Measurements from ENCODE around the gene TRIO. TPM values are rescaled to one million over a fixed set of nuclear protein-coding genes. Genes with fewer than 3 reads are reported as not detected.

Gene TRIO
- total RNA-seq, 1 experiment from 2014 or later: 106 TPM

DNA sequence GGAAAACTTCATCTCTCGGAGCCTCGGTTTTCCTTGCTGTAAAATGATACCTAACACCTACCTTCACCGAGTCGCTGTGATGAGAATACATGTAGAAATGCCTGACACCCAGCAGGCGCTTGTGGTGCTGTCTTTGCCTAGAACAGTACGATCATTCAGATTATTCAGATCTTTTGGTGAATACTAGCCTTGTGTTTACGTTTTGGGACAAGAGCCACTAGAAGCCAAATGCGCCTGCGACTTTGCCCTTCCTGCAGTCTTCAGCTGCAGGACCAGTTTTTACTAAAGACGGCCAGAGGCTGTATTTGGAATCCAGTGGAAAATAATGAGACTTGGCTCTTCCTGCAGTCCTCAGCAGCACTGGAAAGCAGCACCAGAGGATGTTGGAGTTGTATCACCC lies 189.6 kb downstream of the TRIO start:
- no peak for DNase-seq (ENCODE audit: extremely low read depth, low read depth)

DNA sequence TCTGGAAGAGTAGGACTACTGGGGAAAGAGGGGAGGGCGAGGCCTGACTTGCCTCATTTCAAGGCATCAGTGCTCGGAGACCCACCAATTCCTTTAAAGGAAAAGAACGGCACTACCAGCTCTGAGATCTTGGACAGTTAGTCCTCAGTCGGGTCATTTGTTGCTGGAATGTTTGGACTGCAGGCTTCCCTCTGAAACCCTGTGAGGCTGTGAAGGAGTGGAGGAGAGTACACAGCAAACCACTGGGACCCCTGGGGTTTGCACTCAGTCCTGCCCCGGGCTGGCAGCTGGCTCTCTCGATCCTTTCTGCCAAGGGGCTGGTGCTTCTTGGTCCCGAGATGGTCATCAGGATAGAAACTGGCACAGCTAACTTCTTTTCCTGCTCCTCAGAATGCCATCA lies 194.5 kb downstream of the TRIO start:
- no peak for DNase-seq (ENCODE audit: extremely low read depth, low read depth)

- DNase-seq (ENCODE audit: extremely low read depth, low read depth): no peak
These were observed 196.3 kb downstream of the TRIO start for GRCh38 chr5:14339468-14339867.

DNA sequence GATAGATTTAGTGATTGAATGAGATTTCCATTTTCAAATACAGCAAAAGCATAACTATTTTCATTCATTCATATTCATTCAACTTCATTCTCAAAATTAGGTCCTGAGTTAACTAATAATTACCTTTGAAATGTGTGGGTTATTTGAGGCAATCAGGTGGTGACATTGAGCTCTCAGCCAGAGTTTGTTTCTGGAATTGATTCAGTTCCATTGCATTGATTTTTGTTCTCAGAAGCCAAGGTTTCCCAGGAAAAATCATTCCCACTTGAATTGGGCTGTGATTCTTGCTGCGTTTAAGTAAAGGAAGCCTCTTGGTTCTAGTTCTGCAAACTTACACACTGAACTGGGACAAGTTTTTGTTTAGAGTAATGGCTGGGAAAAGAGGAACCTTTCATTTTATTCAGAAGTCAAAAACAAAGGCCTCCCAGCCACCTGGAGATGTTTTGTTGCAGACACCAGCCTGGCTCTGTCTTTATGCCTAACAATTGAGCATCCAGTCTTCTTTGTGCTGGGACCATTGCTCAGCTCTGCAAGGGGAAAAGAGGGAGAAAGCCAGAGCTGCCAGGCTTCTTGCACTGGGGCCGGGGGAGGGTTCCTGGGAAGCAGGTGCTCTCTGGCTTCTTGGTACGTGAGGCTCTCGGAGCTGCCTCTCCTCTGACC lies 198.6 kb downstream of the TRIO start:
- DNase-seq (ENCODE audit: extremely low read depth, low read depth): no peak

GRCh38 chr5:14342306-14342705 lies 199.2 kb downstream of the TRIO start:
- no peak for DNase-seq (ENCODE audit: extremely low read depth, low read depth)

DNA sequence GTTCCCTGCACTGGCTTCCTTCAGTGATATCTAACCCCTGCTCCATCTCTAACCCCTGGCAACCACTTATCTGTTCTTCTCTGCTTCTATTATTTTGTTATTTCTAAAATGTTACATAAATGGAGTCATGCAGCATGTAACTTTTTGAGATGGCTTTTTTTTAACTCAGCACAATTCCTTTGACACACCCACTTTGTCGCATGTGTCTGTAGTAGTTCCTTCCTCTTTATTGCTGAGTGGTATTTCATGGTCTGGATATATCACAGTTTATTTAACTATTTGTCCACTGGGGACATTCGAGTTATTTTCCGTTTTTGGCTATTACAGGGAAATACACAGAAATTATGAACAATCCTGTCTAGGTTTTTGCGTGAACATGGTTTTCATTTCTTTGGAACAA lies 200.2 kb downstream of the TRIO start:
- DNase-seq (ENCODE audit: extremely low read depth, low read depth): no peak

GRCh38 chr5:14347522-14347921 lies 204.4 kb downstream of the TRIO start:
- DNase-seq (ENCODE audit: extremely low read depth, low read depth): no peak

GRCh38 chr5:14348142-14348541 lies 205.0 kb downstream of the TRIO start:
- DNase-seq (ENCODE audit: extremely low read depth, low read depth): no peak

GRCh38 chr5:14349029-14349428 lies 205.9 kb downstream of the TRIO start:
- DNase-seq (ENCODE audit: extremely low read depth, low read depth): no peak

DNA sequence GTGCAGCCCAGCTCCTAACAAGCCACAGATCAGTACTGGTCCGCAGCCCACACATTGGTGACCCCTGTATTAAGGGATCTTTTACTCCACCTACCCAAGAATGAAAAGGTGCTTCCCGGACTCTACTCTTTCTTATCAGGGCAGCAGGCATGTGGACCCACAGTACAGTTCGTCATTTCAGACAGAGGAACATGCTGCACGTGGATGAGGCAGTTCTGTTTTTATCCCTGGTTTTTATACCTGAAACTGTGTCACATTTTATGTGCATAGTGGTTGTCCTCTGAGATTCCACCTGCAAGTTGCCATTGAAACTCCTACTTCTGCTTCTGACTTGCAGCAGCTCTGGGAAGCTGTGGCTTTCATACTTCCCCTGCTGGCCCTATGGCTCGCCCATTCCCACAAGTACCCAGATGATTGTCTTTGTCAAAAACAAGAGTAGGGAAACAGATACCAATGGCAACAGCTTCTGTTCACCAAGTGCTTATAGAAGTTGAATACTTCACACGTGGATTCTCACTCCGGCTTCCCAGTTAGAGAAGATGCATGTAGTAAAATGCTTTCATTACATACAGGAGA lies 208.0 kb downstream of the TRIO start:
- no peak for DNase-seq (ENCODE audit: extremely low read depth, low read depth)

GRCh38 chr5:14351845-14352712 lies 208.9 kb downstream of the TRIO start:
- peak; percentile 60 for DNase-seq (ENCODE audit: extremely low read depth, low read depth)

- DNase-seq (ENCODE audit: extremely low read depth, low read depth): no peak
These were observed 210.8 kb downstream of the TRIO start for GRCh38 chr5:14353726-14354474.

DNA sequence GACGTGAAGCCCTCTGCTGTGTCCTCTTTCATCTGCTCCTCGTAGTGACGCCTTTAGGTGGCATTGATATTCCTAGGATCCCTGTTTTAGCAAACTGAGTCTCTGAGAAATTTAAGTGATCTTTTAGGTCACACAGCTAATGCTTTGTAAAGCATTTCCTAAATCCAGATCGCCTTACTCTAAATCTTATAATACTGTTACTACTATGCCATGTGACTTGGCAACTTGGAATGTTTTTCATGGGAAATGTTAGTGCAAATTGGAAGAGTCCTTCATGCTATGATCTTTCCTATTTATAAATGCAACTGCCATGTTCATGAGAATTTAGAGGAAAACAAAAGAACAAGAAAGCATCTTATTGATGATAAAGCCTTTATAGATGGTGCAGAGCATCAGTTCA lies 212.2 kb downstream of the TRIO start:
- no peak for DNase-seq (ENCODE audit: extremely low read depth, low read depth)

DNA sequence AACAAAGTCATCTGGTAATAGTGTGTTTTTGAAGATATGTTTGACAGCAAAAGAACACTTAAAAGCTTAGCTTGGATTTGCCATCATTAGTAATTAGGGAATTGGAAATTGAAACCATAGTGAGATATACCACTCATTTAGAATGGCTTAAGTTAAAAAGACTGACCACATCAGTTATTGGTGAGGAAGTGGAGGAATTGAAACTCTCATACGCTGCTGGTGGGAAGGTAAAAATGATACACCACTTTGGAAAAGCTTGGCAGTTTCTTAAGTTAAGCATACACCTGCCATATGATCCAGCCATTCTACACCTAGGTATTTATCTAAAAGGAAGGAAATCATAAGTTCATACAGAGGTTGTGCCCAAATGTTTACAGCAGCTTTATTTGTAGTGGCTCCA lies 213.2 kb downstream of the TRIO start:
- DNase-seq (ENCODE audit: extremely low read depth, low read depth): no peak

GRCh38 chr5:14357441-14357840 lies 214.3 kb downstream of the TRIO start:
- no peak for DNase-seq (ENCODE audit: extremely low read depth, low read depth)

- no peak for DNase-seq (ENCODE audit: extremely low read depth, low read depth)
These were observed 214.7 kb downstream of the TRIO start for GRCh38 chr5:14357851-14358250.

DNA sequence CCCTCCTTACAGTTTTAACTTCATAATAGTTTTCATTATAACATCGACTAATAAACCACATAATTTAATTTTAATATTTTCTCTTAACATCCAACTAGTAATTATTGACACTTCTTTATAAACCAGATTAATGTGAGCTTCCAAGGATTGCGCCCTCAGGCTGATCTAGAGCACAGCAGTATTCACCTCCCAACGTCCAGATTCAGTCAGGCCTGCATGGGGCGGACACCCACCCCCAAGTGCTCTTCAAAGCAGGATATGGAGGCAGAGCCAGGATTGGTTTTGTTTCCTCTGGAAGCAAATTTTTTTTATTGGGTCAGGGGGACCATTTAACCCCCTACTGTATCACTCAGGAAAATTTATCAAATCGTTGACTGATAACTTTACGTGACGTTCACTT lies 215.4 kb downstream of the TRIO start:
- DNase-seq (ENCODE audit: extremely low read depth, low read depth): no peak

DNA sequence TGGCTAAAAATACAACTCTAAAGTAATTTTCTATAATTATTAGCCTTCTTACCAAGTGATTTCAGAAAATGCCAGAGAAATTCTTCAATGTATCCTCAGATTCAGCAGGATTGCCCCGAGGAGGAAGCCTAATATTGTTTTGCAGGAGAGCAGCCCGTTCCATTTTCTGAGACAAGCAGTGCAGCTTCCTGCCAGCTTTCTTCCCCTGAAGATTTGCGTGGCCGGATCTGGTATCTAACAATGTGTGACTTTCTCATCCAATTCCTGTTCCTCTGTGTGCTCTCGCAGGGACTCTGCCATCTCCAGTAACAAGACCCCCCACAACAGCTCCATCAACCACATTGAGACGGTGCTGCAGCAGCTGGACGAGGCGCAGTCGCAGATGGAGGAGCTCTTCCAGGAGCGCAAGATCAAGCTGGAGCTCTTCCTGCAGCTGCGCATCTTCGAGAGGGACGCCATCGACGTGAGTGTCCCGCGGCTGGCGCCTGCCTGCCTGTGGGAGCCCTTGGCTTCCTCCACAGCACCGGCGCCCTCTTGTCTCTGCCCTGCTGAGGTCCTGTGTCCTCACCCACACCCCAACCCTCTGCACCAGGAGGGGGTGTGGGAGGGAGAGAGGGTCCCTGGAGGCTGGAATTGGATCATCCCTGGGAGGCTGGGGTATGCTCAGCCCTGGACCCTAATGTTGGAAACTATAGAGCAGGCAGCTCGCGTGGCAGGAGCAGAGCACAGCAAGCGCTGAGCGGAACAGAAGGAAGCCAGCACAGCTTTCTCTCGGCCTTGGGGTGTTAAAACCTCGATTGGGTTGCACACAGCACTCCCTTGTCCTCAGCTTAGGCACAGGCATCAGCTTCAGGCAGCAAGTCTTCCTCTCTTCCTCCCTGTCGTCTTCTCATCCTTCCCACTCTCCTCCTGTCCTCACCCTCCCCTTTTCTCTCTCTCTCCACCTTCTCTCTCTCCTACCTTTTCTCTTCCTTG lies 216.2 kb downstream of the TRIO start:
- DNase-seq (ENCODE audit: extremely low read depth, low read depth): no peak

- no peak for DNase-seq (ENCODE audit: extremely low read depth, low read depth)
These were observed 219.3 kb downstream of the TRIO start for GRCh38 chr5:14362491-14362890.

DNA sequence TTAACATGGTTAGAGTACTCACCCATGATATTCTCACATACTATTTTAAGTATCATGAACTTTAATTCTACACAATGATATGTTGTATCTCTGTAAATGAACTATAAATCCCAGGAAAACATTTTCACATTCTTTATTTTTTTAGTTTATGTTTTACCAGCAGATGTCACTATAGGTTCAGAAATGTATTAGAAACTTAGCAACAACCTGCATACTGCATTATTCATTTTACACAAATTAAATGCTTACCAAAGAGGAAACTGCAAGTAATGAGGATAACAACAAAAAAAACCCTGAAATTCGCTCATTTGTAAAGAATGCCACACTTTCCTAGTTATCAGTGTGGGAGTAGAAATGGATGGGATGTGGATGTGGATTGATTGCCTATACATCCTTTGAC lies 221.0 kb downstream of the TRIO start:
- DNase-seq (ENCODE audit: extremely low read depth, low read depth): peak; percentile 7

All from NCI-H460 (cell line).